ENCODE results near the gene GALM.

DNA sequence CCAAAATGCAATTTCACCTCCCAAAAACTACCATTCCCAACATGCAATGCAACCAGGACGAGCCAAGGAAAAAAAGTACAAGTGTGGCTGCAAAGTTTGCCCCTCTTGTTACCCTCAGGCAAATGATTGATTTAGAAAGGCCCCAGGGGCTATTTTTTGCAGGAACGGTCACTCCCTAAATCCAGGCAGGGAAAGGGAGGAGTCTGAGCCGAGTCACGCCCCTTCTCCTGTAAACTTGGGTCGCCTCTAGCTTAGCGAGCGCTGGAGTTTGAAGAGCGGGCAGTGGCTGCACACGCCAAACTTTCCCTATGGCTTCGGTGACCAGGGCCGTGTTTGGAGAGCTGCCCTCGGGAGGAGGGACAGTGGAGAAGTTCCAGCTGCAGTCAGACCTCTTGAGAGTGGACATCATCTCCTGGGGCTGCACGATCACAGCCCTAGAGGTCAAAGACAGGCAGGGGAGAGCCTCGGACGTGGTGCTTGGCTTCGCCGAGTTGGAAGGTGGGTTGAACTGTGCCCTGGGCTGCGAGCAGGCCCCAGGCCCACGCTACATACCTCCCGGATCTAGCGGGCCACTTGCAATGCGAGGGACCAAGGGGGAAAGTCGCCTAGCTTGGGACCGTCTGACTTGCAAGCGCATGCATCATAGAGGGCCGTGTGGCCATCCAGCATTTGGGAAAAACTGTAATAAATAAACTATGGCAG, at the start of gene GALM:
- TF ChIP-seq POLR2AphosphoS5 (IDR thresholded peaks at IDR 0.05; ENCODE audit: low read length) (no peak), CUX1 (IDR thresholded peaks at IDR 0.05; ENCODE audit: insufficient replicate concordance, low read depth, low read length) (no peak), NBN (IDR thresholded peaks at IDR 0.05) (no peak)
- TF ChIP-seq, protein P1, sequence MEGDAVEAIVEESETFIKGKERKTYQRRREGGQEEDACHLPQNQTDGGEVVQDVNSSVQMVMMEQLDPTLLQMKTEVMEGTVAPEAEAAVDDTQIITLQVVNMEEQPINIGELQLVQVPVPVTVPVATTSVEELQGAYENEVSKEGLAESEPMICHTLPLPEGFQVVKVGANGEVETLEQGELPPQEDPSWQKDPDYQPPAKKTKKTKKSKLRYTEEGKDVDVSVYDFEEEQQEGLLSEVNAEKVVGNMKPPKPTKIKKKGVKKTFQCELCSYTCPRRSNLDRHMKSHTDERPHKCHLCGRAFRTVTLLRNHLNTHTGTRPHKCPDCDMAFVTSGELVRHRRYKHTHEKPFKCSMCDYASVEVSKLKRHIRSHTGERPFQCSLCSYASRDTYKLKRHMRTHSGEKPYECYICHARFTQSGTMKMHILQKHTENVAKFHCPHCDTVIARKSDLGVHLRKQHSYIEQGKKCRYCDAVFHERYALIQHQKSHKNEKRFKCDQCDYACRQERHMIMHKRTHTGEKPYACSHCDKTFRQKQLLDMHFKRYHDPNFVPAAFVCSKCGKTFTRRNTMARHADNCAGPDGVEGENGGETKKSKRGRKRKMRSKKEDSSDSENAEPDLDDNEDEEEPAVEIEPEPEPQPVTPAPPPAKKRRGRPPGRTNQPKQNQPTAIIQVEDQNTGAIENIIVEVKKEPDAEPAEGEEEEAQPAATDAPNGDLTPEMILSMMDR (IDR thresholded peaks at IDR 0.05 in 2 of 3, conservative IDR thresholded peaks at IDR 0.05 in 1 of 3; ENCODE audit: control insufficient read depth in 2 of 3, extremely low read depth in 1 of 3, insufficient read depth in 1 of 3, low read depth in 3 of 3, low read length in 3 of 3), result no peak
- TF ChIP-seq, protein P2, sequence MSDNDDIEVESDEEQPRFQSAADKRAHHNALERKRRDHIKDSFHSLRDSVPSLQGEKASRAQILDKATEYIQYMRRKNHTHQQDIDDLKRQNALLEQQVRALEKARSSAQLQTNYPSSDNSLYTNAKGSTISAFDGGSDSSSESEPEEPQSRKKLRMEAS (IDR thresholded peaks at IDR 0.05; ENCODE audit: low read depth, low read length), result no peak
